ENCODE data around the gene CALCB. TPM values are rescaled to one million over a fixed set of nuclear protein-coding genes. Genes with fewer than 3 reads are reported as not detected.
"Not testable (repeated sequence)": the region's sequence is repeated elsewhere in the genome, so short reads cannot be mapped to it uniquely, and the experiment has no call there.

Gene CALCB
- polyA plus RNA-seq (ENCODE audit: insufficient read length), result 4.4 TPM
- long read RNA-seq, donor 1, partial matches to known transcripts, result 6 of 7 reads
- long read RNA-seq, donor 1, other reads (novel, unspliced or antisense), result 0 of 7 reads
- long read RNA-seq, donor 2, partial matches to known transcripts, result 0 of 4 reads
- long read RNA-seq, donor 2, other reads (novel, unspliced or antisense), result 0 of 4 reads
- long read RNA-seq, donor 3, partial matches to known transcripts, result 0 of 1 reads
- long read RNA-seq, donor 3, other reads (novel, unspliced or antisense), result 0 of 1 reads
- long read RNA-seq, donor 4, result 0 reads
- long read RNA-seq, donor 5, transcript CALCB-201 (5 exons, 1,070 nt), result major isoform, 8 of 35 reads
- long read RNA-seq, donor 5, partial matches to known transcripts, result 27 of 35 reads
- long read RNA-seq, donor 5, other reads (novel, unspliced or antisense), result 0 of 35 reads
- long read RNA-seq, donor 6, transcript CALCB-201 (5 exons, 1,070 nt), result major isoform, 6 of 14 reads
- long read RNA-seq, donor 6, partial matches to known transcripts, result 0 of 14 reads
- long read RNA-seq, donor 6, other reads (novel, unspliced or antisense), result 8 of 14 reads
- long read RNA-seq, donor 7, partial matches to known transcripts, result 0 of 2 reads
- long read RNA-seq, donor 7, other reads (novel, unspliced or antisense), result 0 of 2 reads
- long read RNA-seq, donor 8, result 0 reads

DNA sequence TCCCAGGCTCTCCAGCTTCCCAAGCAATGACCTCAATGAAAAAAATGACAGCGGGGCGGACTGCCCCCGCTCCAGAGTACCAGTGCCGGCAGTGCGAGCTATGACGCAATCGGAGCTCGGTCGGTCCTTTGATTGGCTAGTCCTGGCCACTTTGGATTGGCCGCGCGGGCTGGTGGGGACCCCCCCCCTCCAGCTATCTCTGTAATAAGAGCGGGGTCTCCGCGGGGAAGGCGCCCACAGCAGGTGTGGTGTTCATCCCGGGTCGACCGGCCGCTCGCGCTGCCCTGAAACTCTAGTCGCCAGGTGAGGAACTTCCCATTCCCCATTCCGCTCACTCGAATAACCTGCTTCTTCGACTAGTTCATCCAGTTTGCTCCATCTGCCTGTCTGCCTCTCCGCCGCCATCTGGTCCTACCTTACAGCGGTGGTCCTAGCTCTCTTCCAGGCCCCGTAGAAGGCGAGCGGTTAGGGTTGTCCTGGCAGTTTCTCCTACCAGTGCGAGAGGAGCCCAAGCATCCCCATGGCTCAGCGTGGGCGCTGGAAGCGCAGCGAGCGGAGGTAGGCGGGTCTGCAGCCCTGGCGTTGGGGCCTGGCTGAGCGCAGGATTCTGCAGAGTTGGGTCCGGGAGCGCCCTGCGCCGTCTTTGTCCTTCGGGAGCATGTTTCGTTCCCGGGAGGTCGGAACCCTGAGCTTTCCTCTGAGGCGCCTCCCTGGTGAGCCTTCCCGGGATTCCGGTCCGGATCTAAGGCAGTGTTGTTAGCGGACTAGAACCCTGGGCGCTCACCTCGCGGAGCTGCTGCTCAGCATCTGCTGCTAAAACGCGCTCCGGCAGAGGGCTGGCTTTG is at the start of gene CALCB:
Gene CALCB, plus strand, starts transcription at position 233 of the 845 bp plus-strand sequence. CDS start 1,126 bp downstream, outside the sequence.
- peak; percentile 42 for DNase-seq

GRCh38 chr11:15027011-15027410 is 46.4 kb upstream of the CALCB start:
- no peak for DNase-seq

- DNase-seq, result no peak
Observed at GRCh38 chr11:15027956-15028355, 45.4 kb upstream of the CALCB start.

GRCh38 chr11:15028379-15028778 is 45.0 kb upstream of the CALCB start:
- DNase-seq, result no peak

GRCh38 chr11:15031945-15032344 is 41.4 kb upstream of the CALCB start:
- not testable (repeated sequence) for DNase-seq

GRCh38 chr11:15034687-15035267 is 38.6 kb upstream of the CALCB start:
- no peak for DNase-seq

DNA sequence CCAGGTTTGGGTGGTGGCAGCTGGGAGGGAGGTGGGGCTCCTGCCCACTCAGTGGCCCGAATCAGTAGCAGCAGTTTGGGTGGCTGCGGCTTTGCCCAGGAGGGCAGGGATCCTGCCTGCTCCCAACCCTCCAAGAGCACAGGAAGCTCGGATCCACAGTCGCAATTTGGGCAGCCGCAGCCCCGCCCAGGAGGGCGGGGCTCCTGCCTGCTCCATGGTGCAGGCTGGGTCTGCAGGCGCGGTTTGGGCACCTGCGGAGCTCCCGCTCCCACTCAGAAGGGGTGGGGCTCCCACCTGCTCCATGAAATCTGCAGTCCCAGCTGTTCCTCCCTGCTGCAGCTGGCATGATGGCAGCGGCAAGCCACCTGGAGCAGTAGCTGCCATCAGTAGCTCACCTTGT is 38.1 kb upstream of the CALCB start:
- no peak for DNase-seq

DNA sequence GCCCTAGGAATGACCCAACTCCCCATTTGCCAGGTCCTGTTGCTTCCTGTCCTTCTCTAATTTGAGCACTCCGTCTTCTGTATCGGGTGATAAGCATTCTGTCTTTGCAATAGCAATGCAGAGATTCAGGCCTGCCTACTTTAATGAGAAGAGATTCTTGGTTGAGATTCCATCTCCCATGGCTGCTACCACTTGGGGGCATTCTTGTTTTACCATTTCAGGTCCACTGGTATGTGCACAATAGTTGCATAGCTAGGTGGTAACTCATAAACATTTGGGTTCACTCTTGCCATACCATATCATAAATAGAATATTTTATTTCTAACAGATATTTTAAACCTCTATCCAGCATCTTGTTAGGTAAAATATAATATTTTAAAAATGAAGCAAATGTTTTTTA is 34.4 kb upstream of the CALCB start:
- no peak for DNase-seq

DNA sequence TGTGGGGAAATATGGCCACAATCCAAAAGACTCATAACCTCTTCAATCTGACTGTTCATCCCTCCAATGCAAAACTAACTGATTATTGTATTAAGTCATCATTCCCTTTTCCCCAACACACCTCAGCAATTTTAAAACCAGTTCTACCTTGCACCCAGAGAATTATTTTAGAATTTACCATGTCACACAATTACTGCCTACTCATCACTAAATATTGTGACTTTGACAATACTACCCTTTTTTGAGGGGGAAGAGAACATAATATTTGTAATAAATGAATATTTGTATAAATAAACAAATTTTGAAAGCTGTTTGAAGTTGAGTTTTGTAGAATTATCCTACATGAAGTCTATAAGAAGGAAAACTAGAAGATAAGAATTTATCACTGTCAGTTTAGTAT is 28.2 kb upstream of the CALCB start:
- no peak for DNase-seq

- DNase-seq, result no peak
Observed at GRCh38 chr11:15045891-15046290, 27.5 kb upstream of the CALCB start.

GRCh38 chr11:15046673-15047072 is 26.7 kb upstream of the CALCB start:
- not testable (repeated sequence) for DNase-seq

- DNase-seq, result no peak
Observed at GRCh38 chr11:15048616-15049015, 24.8 kb upstream of the CALCB start.

DNA sequence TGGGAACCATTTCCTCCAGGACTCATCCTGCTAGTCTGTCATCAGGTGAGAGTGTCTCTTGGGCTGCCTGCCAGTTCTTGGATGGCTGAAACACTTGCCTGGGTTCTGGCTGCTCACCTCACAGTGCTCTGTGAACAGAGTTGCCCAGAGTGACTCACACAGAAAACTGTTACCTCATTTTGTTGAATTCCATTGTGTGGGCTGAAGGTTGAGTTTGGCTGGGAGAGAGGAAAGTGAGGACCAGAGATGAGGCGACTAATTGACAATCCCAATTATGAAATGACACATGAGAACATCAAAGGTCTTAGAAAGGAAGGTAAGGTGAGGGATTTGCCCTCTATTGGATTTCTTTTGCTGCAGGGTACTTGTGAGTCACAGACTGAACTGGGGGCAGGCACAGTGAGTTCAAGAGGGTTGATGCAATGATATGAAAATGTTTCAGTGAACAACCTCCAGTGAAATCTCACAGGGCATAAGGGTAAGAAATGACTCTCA is 20.2 kb upstream of the CALCB start:
- DNase-seq, result no peak

- DNase-seq, result no peak
Observed at GRCh38 chr11:15055620-15056356, 17.6 kb upstream of the CALCB start.

DNA sequence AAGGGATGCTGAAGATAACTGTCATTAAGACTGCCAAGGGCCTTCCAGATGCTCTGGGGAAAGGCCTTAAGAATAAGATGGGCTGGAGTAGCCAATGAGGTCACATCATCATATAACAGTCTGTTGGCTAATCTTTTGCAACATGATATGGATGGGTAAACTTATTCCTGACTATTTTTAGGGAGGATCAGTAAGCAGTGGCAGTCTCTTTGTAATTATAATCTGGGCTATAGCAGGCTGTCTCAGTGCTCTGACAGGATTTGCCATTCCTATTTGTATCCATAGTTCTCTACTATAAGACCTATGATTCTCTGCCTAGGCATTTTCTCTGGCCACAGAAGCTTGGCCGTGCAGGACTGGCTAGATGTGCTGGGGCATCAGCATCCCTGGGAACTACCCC is 16.1 kb upstream of the CALCB start:
- no peak for DNase-seq

- no peak for DNase-seq
Observed at GRCh38 chr11:15059132-15059915, 14.1 kb upstream of the CALCB start.

- no peak for DNase-seq
Observed at GRCh38 chr11:15062599-15062998, 10.8 kb upstream of the CALCB start.

DNA sequence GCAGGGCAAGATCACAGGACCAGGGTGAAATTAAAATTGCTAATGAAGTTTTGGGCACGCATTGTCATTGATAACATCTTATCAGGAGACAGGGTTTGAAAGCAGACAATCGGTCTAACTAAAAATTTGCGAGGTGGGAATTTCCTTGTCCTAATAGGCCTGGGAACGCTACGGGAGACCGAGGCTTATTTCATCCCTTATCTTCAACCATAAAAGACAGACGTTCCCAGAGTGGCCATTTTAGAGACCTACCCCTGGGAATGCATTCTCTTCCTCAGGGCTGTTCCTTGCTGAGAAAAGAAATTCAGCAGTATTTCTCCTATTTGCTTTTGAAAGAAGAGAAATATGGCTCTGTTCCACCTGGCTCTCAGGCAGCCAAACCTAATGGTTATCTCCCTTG is 3.6 kb upstream of the CALCB start:
- DNase-seq, result not testable (repeated sequence)

GRCh38 chr11:15071556-15072255 is 1.7 kb upstream of the CALCB start:
- DNase-seq, result no peak
